Renal cortex interstitium (tissue), 15 donors: ENCODE results near the gene PSME3IP1. TPM values are rescaled to one million over a fixed set of nuclear protein-coding genes. Genes with fewer than 3 reads are reported as not detected.

Experiments used
- DNase-seq, 11 donors: peaks; one replicate each; pipeline ENCODE4 v3.0.0-alpha.2; 2013; ENCODE audit warnings: low read depth in 9 of 11, low spot score in 4 of 11; ENCODE audit errors: extremely low read depth in 1 of 11
- long read RNA-seq, 16 experiments: transcript quantifications; one replicate each; lab custom pipeline, GENCODE V29; 2026
- polyA plus RNA-seq, 3 donors: library from polyadenylated mRNA; unstranded; fragments of 120-200 nt; gene quantifications; one replicate each; pipeline ENCODE4 v1.2.1, GENCODE V29; 2013; ENCODE audit not compliant: insufficient read length in 3 of 3

Gene PSME3IP1
- 100 to 1,000 TPM; 104 to 126 (median 125) TPM for polyA plus RNA-seq
- long read RNA-seq, donor 1, transcript FAM192A-201 (7 exons, 2,848 nt): major isoform, 7 of 10 reads
- long read RNA-seq, donor 1, partial matches to known transcripts: 0 of 10 reads
- long read RNA-seq, donor 1, other reads (novel, unspliced or antisense): 0 of 10 reads
- long read RNA-seq, donor 2, transcript FAM192A-201 (7 exons, 2,848 nt): major isoform, 6 of 14 reads
- long read RNA-seq, donor 2, partial matches to known transcripts: 0 of 14 reads
- long read RNA-seq, donor 2, other reads (novel, unspliced or antisense): 6 of 14 reads
- long read RNA-seq, donor 3, transcript FAM192A-201 (7 exons, 2,848 nt): major isoform, 29 of 45 reads
- long read RNA-seq, donor 3, transcript FAM192A-218 (7 exons, 1,086 nt): minor isoform, 8 of 45 reads
- long read RNA-seq, donor 3, partial matches to known transcripts: 0 of 45 reads
- long read RNA-seq, donor 3, other reads (novel, unspliced or antisense): 7 of 45 reads
- long read RNA-seq, donor 4, transcript FAM192A-201 (7 exons, 2,848 nt): major isoform, 12 of 24 reads
- long read RNA-seq, donor 4, partial matches to known transcripts: 5 of 24 reads
- long read RNA-seq, donor 4, other reads (novel, unspliced or antisense): 0 of 24 reads
- long read RNA-seq, donor 5: 0 reads
- long read RNA-seq, donor 6, transcript FAM192A-218 (7 exons, 1,086 nt): minor isoform, 5 of 64 reads
- long read RNA-seq, donor 6, transcript FAM192A-201 (7 exons, 2,848 nt): major isoform, 12 of 64 reads
- long read RNA-seq, donor 6, partial matches to known transcripts: 32 of 64 reads
- long read RNA-seq, donor 6, other reads (novel, unspliced or antisense): 10 of 64 reads
- long read RNA-seq, donor 7, transcript FAM192A-218 (7 exons, 1,086 nt): minor isoform, 5 of 20 reads
- long read RNA-seq, donor 7, transcript FAM192A-201 (7 exons, 2,848 nt): major isoform, 15 of 20 reads
- long read RNA-seq, donor 7, partial matches to known transcripts: 0 of 20 reads
- long read RNA-seq, donor 7, other reads (novel, unspliced or antisense): 0 of 20 reads
- long read RNA-seq, donor 8: 0 reads
- long read RNA-seq, donor 9, transcript FAM192A-201 (7 exons, 2,848 nt): major isoform, 17 of 23 reads
- long read RNA-seq, donor 9, transcript FAM192A-218 (7 exons, 1,086 nt): minor isoform, 5 of 23 reads
- long read RNA-seq, donor 9, partial matches to known transcripts: 0 of 23 reads
- long read RNA-seq, donor 9, other reads (novel, unspliced or antisense): 0 of 23 reads
- long read RNA-seq, donor 10, transcript FAM192A-218 (7 exons, 1,086 nt): minor isoform, 7 of 25 reads
- long read RNA-seq, donor 10, transcript FAM192A-201 (7 exons, 2,848 nt): major isoform, 12 of 25 reads
- long read RNA-seq, donor 10, partial matches to known transcripts: 6 of 25 reads
- long read RNA-seq, donor 10, other reads (novel, unspliced or antisense): 0 of 25 reads
- long read RNA-seq, donor 11, transcript FAM192A-218 (7 exons, 1,086 nt): minor isoform, 6 of 22 reads
- long read RNA-seq, donor 11, transcript FAM192A-201 (7 exons, 2,848 nt): major isoform, 10 of 22 reads
- long read RNA-seq, donor 11, partial matches to known transcripts: 0 of 22 reads
- long read RNA-seq, donor 11, other reads (novel, unspliced or antisense): 5 of 22 reads
- long read RNA-seq, donor 12, transcript FAM192A-201 (7 exons, 2,848 nt): major isoform, 9 of 10 reads
- long read RNA-seq, donor 12, partial matches to known transcripts: 0 of 10 reads
- long read RNA-seq, donor 12, other reads (novel, unspliced or antisense): 0 of 10 reads
- long read RNA-seq, donor 13: 0 reads
- long read RNA-seq, donor 14, transcript FAM192A-201 (7 exons, 2,848 nt): major isoform, 14 of 68 reads
- long read RNA-seq, donor 14, partial matches to known transcripts: 49 of 68 reads
- long read RNA-seq, donor 14, other reads (novel, unspliced or antisense): 0 of 68 reads
- long read RNA-seq, donor 15, transcript FAM192A-201 (7 exons, 2,848 nt): major isoform, 10 of 13 reads
- long read RNA-seq, donor 15, partial matches to known transcripts: 0 of 13 reads
- long read RNA-seq, donor 15, other reads (novel, unspliced or antisense): 0 of 13 reads
- long read RNA-seq, donor 16, transcript FAM192A-201 (7 exons, 2,848 nt): major isoform, 41 of 84 reads
- long read RNA-seq, donor 16, transcript FAM192A-218 (7 exons, 1,086 nt): minor isoform, 6 of 84 reads
- long read RNA-seq, donor 16, partial matches to known transcripts: 13 of 84 reads
- long read RNA-seq, donor 16, other reads (novel, unspliced or antisense): 22 of 84 reads

- DNase-seq: peak; percentile 99 to 100 (median 99)
These were observed at the start of gene PSME3IP1, which contains the start of gene RSPRY1 for GRCh38 chr16:57185945-57186871. Gene PSME3IP1, minus strand, starts transcription at chr16:57186039. Its CDS starts 12,185 bp downstream, at chr16:57173854. Gene RSPRY1, plus strand, starts transcription at chr16:57186329. Its CDS starts 18,330 bp downstream, at chr16:57204659.

GRCh38 chr16:57235128-57236021 is 49.5 kb upstream of the PSME3IP1 start:
- no peak for DNase-seq

GRCh38 chr16:57234707-57235092 is 48.9 kb upstream of the PSME3IP1 start:
- no peak for DNase-seq

GRCh38 chr16:57233944-57234706 is 48.3 kb upstream of the PSME3IP1 start:
- DNase-seq: no peak

GRCh38 chr16:57231821-57232350 is 46.0 kb upstream of the PSME3IP1 start:
- no peak for DNase-seq

- DNase-seq: no peak
These were observed 43.2 kb upstream of the PSME3IP1 start for GRCh38 chr16:57229079-57229478.

GRCh38 chr16:57226701-57227621 is 41.1 kb upstream of the PSME3IP1 start:
- no peak for DNase-seq

- DNase-seq: no peak
These were observed 40.1 kb upstream of the PSME3IP1 start for GRCh38 chr16:57225978-57226377.

- DNase-seq: no peak
These were observed 39.0 kb upstream of the PSME3IP1 start for GRCh38 chr16:57224651-57225335.

GRCh38 chr16:57223057-57223456 is 37.2 kb upstream of the PSME3IP1 start:
- DNase-seq: no peak

GRCh38 chr16:57216968-57217367 is 31.1 kb upstream of the PSME3IP1 start:
- DNase-seq: no peak

GRCh38 chr16:57213462-57213861 is 27.6 kb upstream of the PSME3IP1 start:
- no peak for DNase-seq

GRCh38 chr16:57209780-57210179 is 23.9 kb upstream of the PSME3IP1 start:
- no peak for DNase-seq
